GOT3 (cell line): Measurements from ENCODE around the gene OSBPL8.
"Not testable (repeated sequence)": the region's sequence is repeated elsewhere in the genome, so short reads cannot be mapped to it uniquely, and the experiment has no call there.

Experiments used
- DNase-seq: peaks from one replicate; lab custom pipeline; 2025; ENCODE audit warnings: mixed read lengths; lab: John Stamatoyannopoulos, UW

The OSBPL8 gene

DNA sequence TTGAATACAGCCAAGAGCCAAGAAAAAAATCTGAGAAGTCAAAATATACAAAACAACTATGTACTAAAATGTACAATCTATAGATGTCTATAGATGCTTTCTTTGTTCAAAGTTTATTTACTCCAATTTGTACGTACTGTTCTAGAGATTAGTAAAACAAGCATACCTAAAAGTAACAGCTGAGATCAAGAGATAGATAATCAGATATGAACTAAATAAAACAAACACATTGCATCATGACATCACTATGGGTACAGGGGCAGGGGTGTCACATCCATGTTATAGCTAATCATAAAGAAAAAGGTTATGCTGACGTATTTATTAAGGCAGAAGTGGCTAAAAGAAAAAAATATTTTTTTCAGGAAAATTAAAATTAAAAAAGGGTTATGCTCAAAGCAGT is 139.3 kb downstream of the OSBPL8 start:
- no peak for DNase-seq

DNA sequence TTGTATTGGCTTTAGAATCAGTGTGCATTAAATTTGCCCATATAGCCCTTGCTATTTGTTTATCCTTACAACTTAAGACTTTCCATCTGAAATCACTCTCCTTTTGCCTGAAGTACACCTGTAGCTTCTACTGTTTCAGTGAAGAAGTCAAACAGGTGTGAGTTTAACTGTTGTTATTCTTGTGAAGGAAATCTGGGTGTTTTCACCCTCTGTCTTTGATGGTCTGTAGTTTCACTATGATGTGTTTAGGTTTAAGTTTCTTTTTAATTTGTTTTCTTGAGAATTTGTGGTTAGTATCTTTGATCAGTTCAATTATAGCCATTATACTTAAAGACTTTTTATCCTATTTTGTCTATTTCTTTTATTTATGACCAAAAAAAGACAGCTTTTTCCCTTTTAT is 142.5 kb downstream of the OSBPL8 start:
- DNase-seq = no peak

DNA sequence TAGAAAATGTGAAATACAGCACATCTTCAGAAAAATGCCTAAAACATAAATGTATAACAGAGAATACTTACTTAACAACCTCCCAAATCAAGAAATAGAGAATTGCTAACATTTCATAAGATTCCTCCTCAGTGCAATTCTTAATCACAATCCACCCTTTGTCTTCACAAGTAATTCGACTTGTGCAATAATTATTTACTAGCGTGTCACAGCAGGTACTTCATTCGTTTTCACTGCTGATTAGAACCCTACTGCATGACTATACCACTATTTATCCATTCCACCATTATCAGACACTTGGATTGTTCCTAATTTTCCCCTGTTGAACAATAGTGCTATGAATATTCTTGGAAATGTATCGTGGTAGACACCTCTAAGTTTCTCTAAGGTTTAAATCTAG is 146.4 kb downstream of the OSBPL8 start:
- no peak for DNase-seq

DNA sequence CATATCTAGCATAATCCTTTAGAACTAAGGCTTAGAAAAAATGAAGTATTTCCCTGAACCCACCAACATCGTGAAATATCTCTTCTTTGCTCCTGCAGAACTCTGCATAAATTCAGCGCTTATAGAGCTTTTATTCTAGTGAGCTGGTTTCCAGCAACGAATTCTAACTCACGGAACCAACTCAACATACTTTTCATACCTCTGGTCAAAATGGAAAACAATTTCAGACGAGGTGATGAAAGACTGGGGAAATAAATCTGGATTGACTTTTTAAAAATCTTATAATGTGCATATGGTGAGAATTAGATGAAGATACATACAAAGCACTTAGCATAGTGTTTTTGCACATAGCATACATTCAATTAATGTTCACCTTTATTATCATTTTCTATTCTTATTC is 148.8 kb downstream of the OSBPL8 start:
- DNase-seq = no peak

DNA sequence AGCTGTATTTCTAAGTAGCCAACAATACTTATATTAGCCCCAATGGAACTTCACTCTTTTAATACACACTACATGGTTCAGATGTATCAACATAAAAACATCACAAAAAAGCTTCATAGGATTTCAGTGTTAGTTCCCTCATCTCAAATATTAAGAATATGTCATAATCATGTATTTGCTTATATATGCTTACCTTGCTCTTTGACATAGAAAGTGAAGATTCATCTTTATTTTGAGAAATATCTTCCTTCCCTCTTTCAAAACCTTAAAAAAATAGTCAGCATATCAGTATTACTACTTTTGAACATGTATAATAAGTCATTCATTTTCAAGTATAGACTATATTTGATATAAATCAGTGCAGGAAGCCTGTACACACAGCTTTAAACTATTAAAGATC is 149.2 kb downstream of the OSBPL8 start:
- DNase-seq = no peak

DNA sequence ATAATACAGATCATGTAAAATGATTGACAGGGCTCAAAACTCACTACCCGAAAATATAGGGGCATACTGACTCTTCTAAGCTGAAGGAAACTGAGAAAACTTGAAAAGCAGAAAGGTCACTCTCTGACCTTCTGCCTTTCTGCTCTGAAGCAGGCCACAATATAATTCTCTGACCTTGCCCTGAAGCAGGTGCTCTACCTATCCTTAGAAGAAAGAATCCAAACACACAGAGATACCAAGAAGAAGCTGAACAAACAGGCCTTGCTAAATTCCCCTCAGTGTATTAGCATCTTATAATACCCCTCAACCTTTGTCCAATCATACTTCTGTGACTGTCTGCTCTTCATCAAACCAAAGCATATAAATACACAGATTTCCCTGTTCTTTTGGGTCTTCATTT is 150.5 kb downstream of the OSBPL8 start:
- DNase-seq = no peak

DNA sequence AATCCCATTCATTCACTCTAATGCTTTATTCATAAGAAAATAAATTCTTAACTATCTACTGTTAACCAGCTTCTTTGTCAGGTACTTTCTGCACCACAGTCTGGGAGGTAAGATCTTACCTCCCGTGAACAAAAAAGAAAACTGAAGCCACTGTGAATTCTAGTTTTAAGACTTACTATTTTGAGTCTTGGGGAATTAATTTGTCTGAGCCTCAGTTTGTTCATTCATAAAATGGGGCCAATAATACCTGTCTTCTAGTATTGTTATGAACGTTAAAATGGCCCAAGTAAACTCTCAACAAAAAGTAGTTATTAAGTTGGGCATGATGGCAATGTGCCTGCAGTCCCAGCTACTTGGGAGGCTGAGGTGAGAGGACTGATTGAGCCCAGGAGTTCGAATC is 151.9 kb downstream of the OSBPL8 start:
- DNase-seq = no peak

DNA sequence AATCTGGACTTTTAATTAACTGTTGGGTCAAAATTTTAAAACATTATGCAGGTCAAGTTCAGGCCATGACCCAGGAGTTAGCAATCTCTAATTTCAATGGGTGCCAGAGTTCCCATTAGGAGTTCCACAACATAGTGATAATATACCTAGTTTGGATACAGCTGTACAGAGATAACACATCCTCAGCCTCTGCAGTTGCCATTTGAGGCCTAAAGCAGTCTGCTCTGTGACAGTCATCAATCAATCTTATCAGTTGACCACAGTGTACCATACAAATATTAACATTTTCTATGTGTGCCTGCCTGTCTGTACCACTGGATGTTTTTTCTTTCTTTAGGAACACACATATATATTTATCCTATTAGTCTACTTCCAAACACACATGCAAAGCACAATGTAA is 157.3 kb downstream of the OSBPL8 start:
- DNase-seq = no peak

DNA sequence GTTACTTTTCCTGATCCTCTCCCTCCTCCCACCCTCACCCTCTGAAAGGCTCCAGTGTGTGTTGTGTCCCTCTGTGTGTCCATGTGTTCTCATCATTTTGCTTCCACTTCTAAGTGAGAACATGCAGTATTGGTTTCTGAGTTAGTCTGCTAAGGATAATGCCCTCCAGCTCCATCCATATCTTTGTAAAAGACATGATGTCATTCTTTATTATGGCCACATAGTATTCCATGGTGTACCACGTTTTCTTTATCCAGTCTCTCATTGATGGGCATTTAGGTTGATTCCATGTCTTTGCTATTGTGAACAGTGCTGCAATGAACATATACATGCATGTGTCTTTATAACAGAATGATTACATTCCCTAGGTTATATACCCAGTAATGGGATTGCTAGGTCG is 159.4 kb downstream of the OSBPL8 start:
- DNase-seq = no peak

DNA sequence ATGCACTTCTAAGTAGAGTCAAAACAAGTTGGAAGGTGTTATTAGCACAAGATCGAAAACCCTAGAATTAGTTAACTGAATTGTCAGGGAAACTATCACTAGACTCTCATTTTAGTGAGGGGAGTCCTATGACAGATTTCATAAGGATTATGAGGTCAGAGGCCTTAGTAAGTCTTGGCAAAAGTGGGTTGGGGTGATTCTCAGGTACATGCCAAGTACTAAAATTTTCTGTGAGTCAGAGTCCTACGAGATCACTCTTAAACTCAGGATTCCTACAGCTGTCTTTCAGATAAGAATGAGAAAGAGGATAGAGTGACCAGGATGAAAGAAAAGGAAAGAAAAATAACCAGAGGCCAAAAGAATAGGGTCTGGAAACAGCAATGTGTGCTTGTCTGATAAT is 160.5 kb downstream of the OSBPL8 start:
- no peak for DNase-seq

DNA sequence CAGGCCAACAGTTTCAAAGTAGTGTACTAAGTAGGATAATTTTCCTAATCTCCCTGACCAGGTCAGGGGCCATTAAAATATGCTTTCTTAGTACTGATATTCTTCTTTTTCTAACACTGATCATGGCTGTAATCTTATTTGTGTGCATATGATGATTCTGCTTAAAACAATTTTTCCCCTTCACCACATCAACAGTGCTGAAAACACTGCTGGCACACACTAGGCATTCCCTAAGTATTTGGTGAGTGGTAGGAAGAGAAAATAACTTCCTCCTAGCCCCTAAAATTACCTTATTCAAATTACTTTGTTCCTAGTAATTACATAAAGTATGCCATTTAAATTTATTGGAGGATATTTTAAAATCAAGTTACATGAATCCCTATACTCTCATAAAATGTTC is 161.5 kb downstream of the OSBPL8 start:
- no peak for DNase-seq

DNA sequence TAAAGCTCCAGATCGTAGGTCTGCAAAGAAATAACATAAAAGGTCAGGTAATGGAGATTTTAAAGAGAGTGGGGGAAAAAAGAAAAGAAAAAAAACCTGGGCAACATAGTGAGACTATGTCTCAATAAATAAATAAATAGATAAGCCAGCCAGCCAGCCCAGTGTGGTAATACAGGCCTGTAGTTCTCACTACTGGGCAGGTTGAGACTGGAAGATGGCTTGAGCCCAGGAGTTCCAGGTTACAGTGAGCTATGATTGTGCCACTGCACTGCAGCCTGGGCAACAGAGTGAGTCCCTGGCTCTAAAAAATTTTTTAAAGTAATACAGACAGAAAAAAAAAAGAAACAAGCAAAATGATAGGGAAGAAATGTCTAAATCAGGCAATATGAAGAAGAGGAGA is 168.1 kb downstream of the OSBPL8 start:
- DNase-seq = no peak

DNA sequence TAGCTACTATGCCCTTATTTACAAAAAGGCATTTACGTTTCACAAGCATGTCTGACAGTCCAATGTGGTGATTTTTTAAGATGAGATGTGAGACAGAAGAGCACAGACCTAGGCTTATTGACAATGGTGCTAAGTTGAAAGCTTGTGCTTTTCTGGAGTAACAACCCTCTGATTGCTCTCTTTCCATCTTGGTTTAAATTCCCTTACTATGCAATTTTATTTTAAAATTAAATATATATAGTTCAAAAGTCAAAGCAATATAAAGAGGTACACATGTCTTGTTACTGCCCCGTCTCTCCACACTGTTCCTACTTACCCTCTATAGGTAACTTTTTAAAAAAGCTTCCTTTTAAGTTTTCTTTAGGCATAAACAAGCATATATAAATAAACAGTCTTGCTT is 172.0 kb downstream of the OSBPL8 start:
- DNase-seq = no peak

DNA sequence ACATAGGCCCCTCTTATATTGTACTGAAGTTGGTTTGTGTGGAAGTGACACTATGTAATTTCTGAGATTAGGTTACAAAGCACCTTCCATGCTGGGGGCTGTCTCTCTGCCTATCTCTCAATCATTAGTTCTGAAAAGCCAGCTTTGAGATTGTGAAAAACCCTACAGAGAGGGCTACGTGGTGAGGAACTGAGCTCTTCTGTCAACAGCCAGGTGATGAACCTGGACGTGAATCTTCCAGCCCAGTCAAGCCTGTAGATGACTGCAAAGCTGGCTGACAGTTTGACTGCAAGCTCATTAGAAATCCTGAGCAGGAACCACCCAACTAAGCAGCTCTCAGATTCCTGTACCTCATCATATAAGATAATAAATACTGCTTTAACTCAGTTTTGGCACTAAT is 175.0 kb downstream of the OSBPL8 start:
- no peak for DNase-seq

DNA sequence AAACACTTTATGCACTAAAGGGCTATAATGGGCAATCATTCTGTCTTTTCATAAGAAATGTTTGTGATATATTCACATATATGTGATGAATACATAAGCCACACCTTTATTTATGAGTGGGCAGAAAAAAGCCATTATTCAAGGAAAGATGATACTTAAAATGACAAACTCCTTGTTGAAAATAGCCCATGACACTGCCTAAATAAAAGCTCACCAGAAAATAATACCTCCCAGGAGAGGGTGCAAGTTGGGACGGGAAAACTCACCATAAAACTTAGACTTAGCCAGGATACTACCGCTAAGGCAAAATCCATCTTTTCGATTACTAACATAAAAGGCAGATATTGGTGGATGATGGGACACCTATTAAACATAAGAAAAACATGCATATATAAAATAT is 175.6 kb downstream of the OSBPL8 start:
- DNase-seq = no peak

DNA sequence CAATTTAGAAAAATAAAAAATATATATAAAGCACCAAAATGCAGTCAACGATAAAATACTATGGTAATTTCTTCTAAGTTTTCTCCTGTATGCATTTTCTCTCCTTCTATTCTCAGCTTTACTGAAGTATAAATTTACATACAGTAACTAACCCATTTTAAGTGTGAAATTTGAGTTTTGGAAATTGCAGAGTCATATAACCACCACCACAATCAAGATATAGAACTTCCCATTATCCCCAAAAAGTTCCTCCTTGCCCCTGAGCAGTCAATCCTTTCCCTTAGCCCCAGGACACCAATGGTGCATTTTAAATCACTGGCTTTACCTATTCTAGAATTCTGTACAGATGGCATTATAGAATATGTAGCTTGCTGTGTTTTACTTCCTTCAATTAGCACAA is 180.3 kb downstream of the OSBPL8 start:
- no peak for DNase-seq

DNA sequence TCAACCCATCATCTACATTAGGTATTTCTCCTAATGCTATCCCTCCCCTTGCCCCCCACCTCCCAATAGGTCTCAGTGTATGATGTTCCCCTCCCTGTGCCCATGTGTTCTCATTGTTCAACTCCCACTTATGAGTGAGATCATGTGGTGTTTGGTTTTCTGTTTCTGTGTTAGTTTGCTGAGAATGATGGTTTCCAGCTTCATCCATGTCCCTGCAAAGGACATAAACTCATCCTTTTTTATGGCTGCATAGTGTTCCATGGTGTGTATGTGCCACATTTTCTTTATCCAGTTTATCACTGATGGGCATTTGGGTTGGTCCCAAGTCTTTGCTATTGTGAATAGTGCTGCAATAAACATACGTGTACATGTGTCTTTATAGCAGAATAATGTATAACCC is 182.7 kb downstream of the OSBPL8 start:
- DNase-seq = not testable (repeated sequence)

DNA sequence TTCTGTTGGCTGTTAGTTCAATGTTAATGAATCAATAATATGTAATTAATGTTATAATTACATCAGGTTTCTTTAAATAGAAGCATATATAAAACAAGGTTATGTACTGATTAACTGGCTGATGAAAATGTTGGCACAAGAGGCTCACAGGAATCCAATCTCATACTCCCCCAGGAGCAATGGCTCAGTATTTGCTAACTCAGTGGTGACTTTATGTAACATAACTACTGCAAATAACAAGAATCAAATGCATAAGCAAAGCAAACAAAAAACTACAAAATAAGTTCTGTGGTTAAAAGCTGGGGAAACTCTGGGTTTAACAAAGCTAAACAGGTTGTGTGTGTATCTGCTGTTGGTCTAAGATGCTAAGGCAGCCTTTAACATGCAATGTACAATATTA is 183.6 kb downstream of the OSBPL8 start:
- DNase-seq = no peak

DNA sequence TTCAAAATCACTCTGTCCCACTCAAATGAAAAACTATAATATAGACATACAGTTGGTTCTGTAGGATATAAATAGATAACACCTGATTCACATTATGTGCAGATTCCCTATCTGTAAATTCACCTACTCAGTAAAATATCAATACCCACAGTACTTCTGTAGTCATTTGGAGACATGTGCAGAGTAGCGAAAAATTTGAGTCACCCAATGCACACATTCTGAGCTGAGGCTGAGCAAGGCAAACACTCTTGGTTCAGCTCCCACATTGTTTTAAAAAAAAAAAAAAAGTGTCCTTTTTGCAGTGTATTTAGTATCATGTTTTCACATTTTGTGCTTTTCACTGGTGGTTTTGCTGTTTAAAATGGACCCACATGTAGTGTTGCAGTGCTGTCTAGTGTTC is 184.1 kb downstream of the OSBPL8 start:
- DNase-seq = no peak

DNA sequence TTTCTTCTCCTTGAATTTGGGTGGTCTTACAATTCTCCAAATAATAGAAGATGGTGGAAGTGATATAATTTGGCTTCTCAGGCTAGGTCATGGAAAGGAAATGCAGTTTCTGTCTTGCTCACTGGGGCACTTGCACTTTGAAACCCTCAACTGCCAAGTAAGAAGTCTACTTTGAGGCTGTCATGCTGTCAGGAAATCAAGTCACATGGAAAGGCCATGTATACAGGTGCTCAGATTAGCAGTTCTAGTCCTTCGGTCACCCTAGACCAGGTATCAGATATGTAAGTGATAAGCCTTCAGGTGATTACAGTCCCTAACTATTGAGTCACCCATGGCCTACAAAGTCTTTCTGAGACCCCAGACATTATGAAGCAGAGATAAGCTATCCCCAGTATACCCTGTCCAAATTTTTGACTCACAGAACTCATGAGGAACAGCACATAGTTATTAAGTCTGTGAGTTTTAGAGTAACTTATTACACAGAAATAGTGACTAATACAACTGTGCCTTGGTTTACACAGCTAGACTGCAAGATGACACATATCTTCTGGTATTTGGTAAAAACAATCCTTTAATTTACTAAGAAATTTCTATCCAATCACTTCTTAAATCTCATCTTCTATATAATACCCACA is 185.1 kb downstream of the OSBPL8 start:
- no peak for DNase-seq

DNA sequence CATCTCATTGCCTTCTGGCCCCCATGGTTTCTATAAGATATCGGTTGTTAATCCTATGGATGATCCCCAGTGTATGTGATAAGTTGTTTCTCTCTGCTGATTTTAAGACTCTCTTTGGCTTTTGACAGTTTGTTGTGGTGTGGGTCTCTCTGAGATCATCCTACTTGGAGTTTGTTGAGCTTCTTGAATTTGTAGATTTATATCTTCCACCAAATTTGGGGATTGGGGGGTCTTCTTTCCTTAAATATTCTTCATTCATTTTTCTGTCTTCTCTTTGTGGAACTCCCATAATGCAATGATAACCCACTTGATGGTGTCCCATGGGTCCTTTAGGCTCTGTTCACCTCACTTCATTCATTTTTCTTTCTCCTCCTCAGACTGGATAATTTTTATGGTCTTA is 191.3 kb downstream of the OSBPL8 start:
- DNase-seq = no peak

DNA sequence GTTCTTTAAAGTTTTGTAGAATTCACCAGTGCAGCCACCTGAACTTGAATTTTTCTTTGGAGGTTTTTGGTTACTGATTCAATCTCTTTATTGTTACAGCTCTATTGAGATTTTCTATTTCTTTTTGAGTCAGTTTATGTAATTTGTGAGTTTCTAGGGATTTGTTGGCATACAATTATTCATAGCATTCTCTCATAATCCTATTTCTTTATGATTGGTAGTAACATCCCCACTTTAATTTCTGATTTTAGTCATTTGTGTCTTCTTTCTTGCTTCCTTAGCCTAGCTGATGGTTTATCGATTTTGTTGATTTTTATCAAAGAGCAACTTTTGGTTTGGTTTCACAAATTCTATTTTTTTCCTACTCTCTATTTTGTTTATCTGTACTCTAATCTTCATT is 193.4 kb downstream of the OSBPL8 start:
- no peak for DNase-seq

DNA sequence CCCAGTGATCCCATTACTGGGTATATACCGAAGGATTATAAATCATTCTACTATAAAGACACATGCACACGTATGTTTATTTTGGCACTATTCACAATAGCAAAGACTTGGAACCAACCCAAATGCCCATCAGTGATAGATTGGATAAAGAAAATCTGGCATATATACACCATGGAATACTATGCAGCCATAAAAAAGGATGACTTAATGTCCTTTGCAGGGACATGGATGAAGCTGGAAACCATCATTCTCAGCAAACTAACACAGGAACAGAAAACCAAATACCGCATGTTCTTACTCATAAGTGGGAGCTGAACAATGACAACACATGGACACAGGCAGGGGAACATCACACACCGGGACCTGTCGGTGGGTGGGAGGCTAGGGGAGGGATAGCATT is 195.4 kb downstream of the OSBPL8 start:
- DNase-seq = not testable (repeated sequence)

DNA sequence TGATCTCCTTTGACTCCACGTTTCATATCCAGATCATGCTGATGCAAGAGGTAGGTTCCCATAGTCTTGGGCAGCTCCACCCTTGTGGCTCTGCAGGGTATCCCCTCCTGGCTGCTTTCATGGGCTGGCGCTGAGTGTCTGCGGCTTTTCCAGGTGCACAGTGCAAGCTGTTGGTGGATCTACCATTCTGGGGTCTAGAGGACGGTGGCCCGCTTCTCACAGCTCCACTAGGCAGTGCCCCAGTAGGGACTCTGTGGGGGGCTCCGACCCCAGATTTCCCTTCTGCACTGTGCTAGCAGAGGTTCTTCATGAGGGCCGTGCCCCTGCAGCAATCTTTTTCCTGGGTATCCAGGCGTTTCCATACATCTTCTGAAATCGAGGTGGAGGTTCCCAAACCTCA is 199.3 kb downstream of the OSBPL8 start:
- DNase-seq = no peak

DNA sequence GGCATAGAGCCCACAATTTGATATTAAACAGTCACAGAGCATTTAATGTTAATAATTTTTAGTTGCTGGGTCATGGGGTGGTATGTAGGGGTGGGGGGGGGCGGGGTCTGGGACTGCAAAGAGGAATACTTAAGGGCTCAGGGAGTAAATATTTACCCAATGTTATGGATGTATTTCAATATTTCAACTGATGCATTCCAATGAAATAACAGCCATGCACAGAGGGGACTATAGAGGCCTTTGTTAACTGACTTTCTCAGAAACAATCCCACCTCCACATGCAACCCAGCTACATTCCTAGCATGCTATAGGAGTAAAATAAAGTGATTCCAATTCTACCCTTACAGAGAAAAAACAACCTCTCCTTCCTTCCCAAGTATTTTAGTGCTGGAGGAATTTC is 203.5 kb downstream of the OSBPL8 start:
- no peak for DNase-seq
